ENCODE data around the gene AHSG. TPM values are rescaled to one million over a fixed set of nuclear protein-coding genes. Genes with fewer than 3 reads are reported as not detected.
"Not testable (repeated sequence)": the region's sequence is repeated elsewhere in the genome, so short reads cannot be mapped to it uniquely, and the experiment has no call there.

The AHSG gene
- total RNA-seq, 2 experiments from 2014 or later: not detected

DNA sequence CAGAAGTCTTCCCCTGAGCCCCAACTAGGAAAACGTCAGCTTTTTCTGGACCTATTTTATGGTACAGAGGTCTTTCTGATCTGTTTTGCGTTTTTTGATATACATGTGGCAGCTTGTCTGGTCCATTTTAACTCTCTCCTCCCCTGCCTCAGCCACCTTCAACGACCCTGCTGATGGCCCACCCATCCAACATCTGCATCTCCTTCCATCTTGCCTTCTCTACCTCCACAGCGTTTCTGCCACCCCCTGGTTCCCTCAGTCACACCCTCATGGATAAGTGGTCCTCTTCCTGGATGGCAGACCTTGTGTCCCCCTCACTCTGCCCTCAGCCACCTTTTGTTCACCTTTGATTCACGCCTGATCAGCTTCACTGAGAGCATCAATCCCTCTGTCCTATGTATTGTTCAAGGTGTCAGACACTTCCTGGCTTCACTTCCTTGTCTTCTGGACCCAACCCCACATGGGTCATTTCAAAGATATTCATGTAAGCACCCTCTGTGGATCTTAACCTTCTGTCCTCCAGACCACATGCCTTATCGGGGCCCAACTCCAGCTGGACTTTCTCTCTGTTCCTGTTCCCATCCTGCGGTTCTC is 13.5 kb downstream of the AHSG start:
- ChIA-PET POLR2A (interaction anchor here (0.6 kb wide), 2 partner anchors 244 to 1774 kb away, joined by 3 to 4 read pairs; no protein-coding TSS in a partner anchor), CTCF (interaction anchor here (4.7 kb wide), 1 partner anchor 11 kb away, joined by 47 read pairs; no protein-coding TSS in a partner anchor)

DNA sequence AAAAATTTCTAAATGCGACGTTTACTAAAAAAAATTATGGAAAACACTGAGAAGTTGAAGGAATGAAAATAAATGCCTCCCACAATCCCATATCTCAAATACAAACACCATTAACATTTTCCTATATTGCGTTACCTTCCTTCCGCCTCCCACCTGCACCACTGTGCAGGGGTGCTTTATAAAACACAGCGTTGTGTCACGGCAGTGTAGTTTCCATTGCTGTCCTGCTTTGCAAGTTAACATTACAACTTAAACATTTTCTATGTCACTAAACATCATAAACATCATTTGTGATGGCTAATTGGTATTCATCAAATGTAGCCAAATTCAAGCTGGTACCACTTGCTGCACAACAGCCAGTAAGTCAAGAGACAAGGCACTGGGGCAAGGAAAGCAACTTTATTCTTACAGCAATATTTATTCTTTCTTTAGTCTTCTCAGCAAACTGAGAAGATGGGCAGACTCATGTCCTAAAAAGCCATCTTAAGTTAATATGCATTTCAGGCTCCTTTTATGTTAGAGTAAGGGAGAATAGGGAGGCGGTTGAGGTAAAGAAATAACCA is 15.1 kb downstream of the AHSG start:
- CTCF ChIA-PET: interaction anchor here (12.7 kb wide), 1 partner anchor 12 kb away, joined by 103 read pairs; the partner anchor contains the start of gene AHSG
- TF ChIP-seq, protein P1, sequence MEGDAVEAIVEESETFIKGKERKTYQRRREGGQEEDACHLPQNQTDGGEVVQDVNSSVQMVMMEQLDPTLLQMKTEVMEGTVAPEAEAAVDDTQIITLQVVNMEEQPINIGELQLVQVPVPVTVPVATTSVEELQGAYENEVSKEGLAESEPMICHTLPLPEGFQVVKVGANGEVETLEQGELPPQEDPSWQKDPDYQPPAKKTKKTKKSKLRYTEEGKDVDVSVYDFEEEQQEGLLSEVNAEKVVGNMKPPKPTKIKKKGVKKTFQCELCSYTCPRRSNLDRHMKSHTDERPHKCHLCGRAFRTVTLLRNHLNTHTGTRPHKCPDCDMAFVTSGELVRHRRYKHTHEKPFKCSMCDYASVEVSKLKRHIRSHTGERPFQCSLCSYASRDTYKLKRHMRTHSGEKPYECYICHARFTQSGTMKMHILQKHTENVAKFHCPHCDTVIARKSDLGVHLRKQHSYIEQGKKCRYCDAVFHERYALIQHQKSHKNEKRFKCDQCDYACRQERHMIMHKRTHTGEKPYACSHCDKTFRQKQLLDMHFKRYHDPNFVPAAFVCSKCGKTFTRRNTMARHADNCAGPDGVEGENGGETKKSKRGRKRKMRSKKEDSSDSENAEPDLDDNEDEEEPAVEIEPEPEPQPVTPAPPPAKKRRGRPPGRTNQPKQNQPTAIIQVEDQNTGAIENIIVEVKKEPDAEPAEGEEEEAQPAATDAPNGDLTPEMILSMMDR (IDR thresholded peaks at IDR 0.05): no peak
- Mint-ChIP-seq H3K27me3 (peaks cover 5% of the 10 kb centered on the region), H3K36me3 (ENCODE audit: low read depth) (no peaks in the 10 kb centered on the region), H3K27ac (no peak overlapping the region), H3K4me3 (no peak overlapping the region), H3K9me3 (no peaks in the 10 kb centered on the region), H3K4me1 (ENCODE audit: low read depth) (no peaks in the 10 kb centered on the region)
- intact Hi-C loops (cut with micrococcal nuclease): no loop called here
- ATAC-seq (no peak), DNase-seq (no peak)
- POLR2A ChIA-PET: no interaction called here

More for the DNA sequence above, 13.5 kb downstream of the AHSG start:
- Mint-ChIP-seq H3K36me3 (ENCODE audit: low read depth) (no peaks in the 10 kb centered on the region), H3K27me3 (peaks cover 8% of the 10 kb centered on the region), H3K4me3 (no peak overlapping the region), H3K4me1 (ENCODE audit: low read depth) (no peaks in the 10 kb centered on the region), H3K9me3 (no peaks in the 10 kb centered on the region), H3K27ac (no peak overlapping the region)
- ATAC-seq: no peak
- intact Hi-C loops (cut with micrococcal nuclease): no loop called here
- TF ChIP-seq, protein P1 (IDR thresholded peaks at IDR 0.05): no peak
- no peak for DNase-seq

DNA sequence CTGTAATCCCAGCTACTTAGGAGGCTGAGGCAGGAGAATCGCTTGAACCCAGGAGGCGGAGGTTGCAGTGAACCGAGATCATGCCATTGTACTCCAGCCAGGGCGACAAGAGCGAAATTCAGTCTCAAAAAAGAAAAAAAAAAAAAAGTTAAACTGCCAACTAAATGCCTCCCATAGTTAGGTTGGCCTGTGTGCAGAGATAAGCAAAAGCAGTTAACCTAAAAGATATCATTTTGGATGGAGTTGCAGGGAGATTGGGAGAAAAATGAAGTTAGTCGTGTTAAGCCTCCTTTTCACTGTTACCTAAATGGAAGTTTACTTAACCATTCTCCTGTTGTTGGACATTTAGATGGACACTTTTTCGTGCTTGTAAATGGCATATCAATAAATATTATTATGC is 15.9 kb downstream of the AHSG start:
- Mint-ChIP-seq H3K9me3 (no peaks in the 10 kb centered on the region), H3K4me1 (ENCODE audit: low read depth) (no peaks in the 10 kb centered on the region), H3K27ac (no peak overlapping the region), H3K36me3 (ENCODE audit: low read depth) (no peaks in the 10 kb centered on the region), H3K27me3 (peaks cover 2% of the 10 kb centered on the region), H3K4me3 (no peak overlapping the region)
- POLR2A ChIA-PET: no interaction called here
- ATAC-seq (no peak), DNase-seq (no peak)
- CTCF ChIA-PET: interaction anchor here (12.7 kb wide), 1 partner anchor 13 kb away, joined by 103 read pairs; the partner anchor contains the start of gene AHSG
- TF ChIP-seq, protein P1 (IDR thresholded peaks at IDR 0.05): no peak
- intact Hi-C loops (cut with micrococcal nuclease): no loop called here

DNA sequence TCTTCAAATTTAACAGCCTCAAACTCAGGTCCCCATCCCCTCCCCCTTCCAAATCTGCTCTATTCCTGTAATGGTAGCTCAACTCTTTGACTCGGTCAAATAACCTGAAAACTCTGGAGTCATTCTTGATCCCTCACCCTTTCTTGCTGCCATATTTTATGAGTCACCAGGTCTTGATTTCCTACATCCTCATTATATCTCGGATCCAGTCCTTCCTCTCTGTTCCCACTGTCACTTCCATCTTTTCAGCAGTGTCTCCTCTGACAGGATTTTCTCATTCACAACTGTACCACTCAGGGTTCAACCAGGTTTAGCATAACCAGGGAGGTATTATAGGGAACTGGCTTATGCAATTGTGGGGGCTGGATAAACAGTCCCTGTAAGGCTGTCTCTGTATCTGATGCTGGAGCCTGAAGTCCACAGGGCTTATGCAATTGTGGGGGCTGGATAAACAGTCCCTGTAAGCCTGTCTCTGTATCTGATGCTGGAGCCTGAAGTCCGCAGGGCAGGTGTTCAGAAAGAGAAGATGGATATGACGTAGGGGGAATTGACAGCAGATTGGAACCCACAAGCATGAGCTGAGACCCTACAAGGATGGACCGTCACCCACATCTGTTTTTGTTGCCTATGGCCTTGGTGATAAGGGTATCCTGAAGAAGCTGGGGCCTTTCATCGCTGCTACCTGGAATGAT is 18.2 kb downstream of the AHSG start:
- POLR2A ChIA-PET: no interaction called here
- CTCF ChIA-PET: interaction anchor here (0.7 to 12.7 kb wide), 3 partner anchors 16 to 971 kb away, joined by 3 to 103 read pairs (median 3); partner anchors contain the start of gene AHSG
- no peaks in the 10 kb centered on the region for H3K4me1 Mint-ChIP-seq (ENCODE audit: low read depth)
- TF ChIP-seq, protein P1 (IDR thresholded peaks at IDR 0.05): no peak
- H3K9me3 Mint-ChIP-seq: no peaks in the 10 kb centered on the region
- H3K27me3 Mint-ChIP-seq: peaks cover 2% of the 10 kb centered on the region
- H3K4me3 Mint-ChIP-seq: no peak overlapping the region
- intact Hi-C loops (cut with micrococcal nuclease): no loop called here
- H3K36me3 Mint-ChIP-seq (ENCODE audit: low read depth): no peaks in the 10 kb centered on the region
- no peak for ATAC-seq
- no peak overlapping the region for H3K27ac Mint-ChIP-seq
- no peak for DNase-seq

DNA sequence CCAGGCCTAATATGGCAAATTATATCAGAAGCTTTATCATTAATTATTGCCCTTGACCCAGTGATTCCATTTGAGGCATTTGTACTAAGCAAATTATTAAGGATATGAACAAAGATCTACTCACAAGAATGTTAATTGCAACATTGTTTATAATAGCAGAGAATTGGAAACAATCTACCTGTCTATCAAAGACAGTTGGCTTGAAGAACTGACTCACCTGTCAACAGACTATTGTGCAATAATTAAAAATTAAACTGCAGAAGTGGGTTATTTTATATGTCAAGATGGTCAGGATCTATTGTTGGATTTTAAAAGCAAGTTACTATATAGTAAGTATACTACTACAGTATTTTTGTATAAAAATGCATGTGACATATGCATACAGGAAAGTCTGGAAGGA is 20.6 kb downstream of the AHSG start:
- intact Hi-C loops (cut with micrococcal nuclease): no loop called here
- DNase-seq (no peak), ATAC-seq (no peak)
- CTCF ChIA-PET: interaction anchor here (12.7 kb wide), 1 partner anchor 18 kb away, joined by 103 read pairs; the partner anchor contains the start of gene AHSG
- no peaks in the 10 kb centered on the region for H3K9me3 Mint-ChIP-seq
- TF ChIP-seq, protein P1 (IDR thresholded peaks at IDR 0.05): no peak
- no peaks in the 10 kb centered on the region for H3K36me3 Mint-ChIP-seq (ENCODE audit: low read depth)
- H3K27me3 Mint-ChIP-seq: peaks cover 8% of the 10 kb centered on the region
- POLR2A ChIA-PET: no interaction called here
- H3K4me1 Mint-ChIP-seq (ENCODE audit: low read depth): no peaks in the 10 kb centered on the region
- no peak overlapping the region for H3K4me3 Mint-ChIP-seq
- H3K27ac Mint-ChIP-seq: no peak overlapping the region

DNA sequence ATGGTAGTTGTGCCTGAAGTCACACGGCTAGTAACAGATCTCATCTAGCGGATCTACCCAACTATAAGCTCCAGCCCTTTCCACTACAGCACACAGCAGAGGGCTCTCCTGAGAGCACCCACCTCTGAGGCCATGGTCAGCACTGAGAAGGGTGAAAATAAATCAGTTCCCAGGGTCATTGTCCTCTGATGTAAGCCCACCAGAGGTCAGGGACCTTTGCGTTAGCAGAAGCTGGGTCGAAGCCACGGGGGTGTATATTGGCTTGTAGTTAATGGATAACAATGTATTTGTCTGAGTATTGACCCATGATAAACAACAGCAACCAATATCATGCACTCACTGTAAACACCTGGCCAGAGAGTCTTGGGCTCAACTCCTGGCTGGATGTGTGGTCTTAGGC is 21.3 kb downstream of the AHSG start:
- H3K4me1 Mint-ChIP-seq (ENCODE audit: low read depth); H3K36me3 Mint-ChIP-seq (ENCODE audit: low read depth); intact Hi-C loops (cut with micrococcal nuclease); DNase-seq; H3K9me3 Mint-ChIP-seq; POLR2A ChIA-PET; H3K27ac Mint-ChIP-seq; H3K27me3 Mint-ChIP-seq; H3K4me3 Mint-ChIP-seq; ATAC-seq: not testable (repeated sequence)
- CTCF ChIA-PET: interaction anchor here (12.7 kb wide), 1 partner anchor 19 kb away, joined by 103 read pairs; the partner anchor contains the start of gene AHSG

All from activated CD8-positive, alpha-beta T cell treated with anti-CD3 and anti-CD28 coated beads for 36 hours (primary cell).